HUES64 (cell line): ENCODE data around the gene F7.

Source experiments
- H3K27ac ChIP-seq: 2 replicates; pipeline ENCODE4 v1.7.0; 2013; ENCODE audit warnings: low read depth, low read length, inconsistent platforms
- H3K27me3 ChIP-seq: 2 replicates; pipeline ENCODE4 v1.6.1; 2013; ENCODE audit warnings: mild to moderate bottlenecking, low read length; ENCODE audit not compliant: insufficient read depth
- H3K36me3 ChIP-seq: 2 replicates; pipeline ENCODE4 v1.6.1; 2013; ENCODE audit warnings: mild to moderate bottlenecking, low read length; ENCODE audit not compliant: insufficient read depth
- H3K4me1 ChIP-seq: 2 replicates; pipeline ENCODE4 v1.6.1; 2013; ENCODE audit warnings: mild to moderate bottlenecking, low read length, moderate library complexity; ENCODE audit not compliant: insufficient read depth
- H3K4me3 ChIP-seq: 2 replicates; pipeline ENCODE4 v1.5.1; 2013; ENCODE audit warnings: mild to moderate bottlenecking, low read length, moderate library complexity
- H3K9ac ChIP-seq: 2 replicates; pipeline ENCODE4 v1.6.1; 2013; ENCODE audit warnings: mild to moderate bottlenecking, low read depth, low read length
- H3K9me3 ChIP-seq: 2 replicates; pipeline ENCODE4 v1.6.1; 2013; ENCODE audit warnings: low read depth, low read length; ENCODE audit not compliant: insufficient read depth
- WGBS: fragments of 150-250, 120-280 bp; methylation state at CpG from one replicate; pipeline ENCODE4 v1.1.7; 2013; ENCODE audit warnings: missing lambda C conversion rate; 5-methylcytosine and 5-hydroxymethylcytosine counted together

The F7 gene

GRCh38 chr13:113116206-113116800, 10.7 kb downstream of the F7 start:
- peaks cover 10% of the 10 kb centered on the region for H3K27me3 ChIP-seq
- WGBS: 92% methylated on average over 10 of the region's 10 CpGs
- H3K36me3 ChIP-seq: no peaks in the 10 kb centered on the region
- no peak overlapping the region for H3K27ac ChIP-seq
- H3K4me1 ChIP-seq: no peaks in the 10 kb centered on the region
- H3K4me3 ChIP-seq: no peak overlapping the region
- no peaks in the 10 kb centered on the region for H3K9me3 ChIP-seq
- H3K9ac ChIP-seq: no peak overlapping the region

- Histone ChIP-seq H3K36me3 (no peaks in the 10 kb centered on the region), H3K9me3 (no peaks in the 10 kb centered on the region), H3K27me3 (peaks cover 7% of the 10 kb centered on the region), H3K27ac (no peak overlapping the region), H3K4me3 (no peak overlapping the region), H3K4me1 (no peaks in the 10 kb centered on the region), H3K9ac (no peak overlapping the region)
- 92% methylated on average over 10 of the region's 10 CpGs for WGBS
These were observed 11.3 kb downstream of the F7 start for GRCh38 chr13:113116871-113117271.

- Histone ChIP-seq H3K9ac (no peak overlapping the region), H3K4me1 (no peaks in the 10 kb centered on the region), H3K4me3 (no peak overlapping the region), H3K36me3 (no peaks in the 10 kb centered on the region), H3K27me3 (peaks cover 5% of the 10 kb centered on the region; the same call in 1 of the 2 replicates), H3K9me3 (no peaks in the 10 kb centered on the region), H3K27ac (no peak overlapping the region)
- WGBS: 92% methylated on average over 26 of the region's 26 CpGs
These were observed 11.8 kb downstream of the F7 start for GRCh38 chr13:113117335-113117872.

GRCh38 chr13:113117911-113118260, 12.3 kb downstream of the F7 start:
- H3K27me3 ChIP-seq: peaks cover 4% of the 10 kb centered on the region; the same call in 1 of the 2 replicates
- H3K4me3 ChIP-seq: no peak overlapping the region
- H3K9ac ChIP-seq: no peak overlapping the region
- 92% methylated on average over 9 of the region's 9 CpGs for WGBS
- no peaks in the 10 kb centered on the region for H3K36me3 ChIP-seq
- no peak overlapping the region for H3K27ac ChIP-seq
- H3K9me3 ChIP-seq: no peaks in the 10 kb centered on the region
- 0 out of 2 replicates have a peak, but pooled peaks cover 3% of the 10 kb centered on the region for H3K4me1 ChIP-seq

GRCh38 chr13:113118261-113119021, 12.8 kb downstream of the F7 start:
- WGBS: 95% methylated on average over 42 of the region's 42 CpGs
- Histone ChIP-seq H3K27me3 (no peaks in the 10 kb centered on the region), H3K9me3 (no peaks in the 10 kb centered on the region), H3K4me1 (0 out of 2 replicates have a peak, but pooled peaks cover 6% of the 10 kb centered on the region), H3K36me3 (no peaks in the 10 kb centered on the region), H3K4me3 (no peak overlapping the region), H3K9ac (no peak overlapping the region), H3K27ac (no peak overlapping the region)

- no peaks in the 10 kb centered on the region for H3K9me3 ChIP-seq
These were observed 13.7 kb downstream of the F7 start for GRCh38 chr13:113119166-113119821.

GRCh38 chr13:113119822-113120189, 14.2 kb downstream of the F7 start:
- Histone ChIP-seq H3K4me3 (no peak overlapping the region), H3K9ac (no peak overlapping the region), H3K4me1 (0 out of 2 replicates have a peak, but pooled peaks cover 6% of the 10 kb centered on the region), H3K36me3 (no peaks in the 10 kb centered on the region), H3K9me3 (no peaks in the 10 kb centered on the region), H3K27me3 (no peaks in the 10 kb centered on the region), H3K27ac (no peak overlapping the region)
- 89% methylated on average over 7 of the region's 7 CpGs for WGBS

More at GRCh38 chr13:113119166-113119821, 13.7 kb downstream of the F7 start:
- no peak overlapping the region for H3K27ac ChIP-seq
- H3K9ac ChIP-seq: no peak overlapping the region
- no peak overlapping the region for H3K4me3 ChIP-seq
- no peaks in the 10 kb centered on the region for H3K36me3 ChIP-seq
- 0 out of 2 replicates have a peak, but pooled peaks cover 6% of the 10 kb centered on the region for H3K4me1 ChIP-seq
- 93% methylated on average over 16 of the region's 16 CpGs for WGBS
- no peaks in the 10 kb centered on the region for H3K27me3 ChIP-seq

GRCh38 chr13:113120300-113121182, 14.9 kb downstream of the F7 start:
- H3K27me3 ChIP-seq: no peaks in the 10 kb centered on the region
- no peak overlapping the region for H3K4me3 ChIP-seq
- WGBS: 94% methylated on average over 19 of the region's 19 CpGs
- H3K36me3 ChIP-seq: no peaks in the 10 kb centered on the region
- no peaks in the 10 kb centered on the region for H3K9me3 ChIP-seq
- no peak overlapping the region for H3K9ac ChIP-seq
- H3K4me1 ChIP-seq: 0 out of 2 replicates have a peak, but pooled peaks cover 6% of the 10 kb centered on the region
- no peak overlapping the region for H3K27ac ChIP-seq

- Histone ChIP-seq H3K27ac (no peak overlapping the region), H3K4me1 (0 out of 2 replicates have a peak, but pooled peaks cover 6% of the 10 kb centered on the region), H3K36me3 (no peaks in the 10 kb centered on the region), H3K9ac (no peak overlapping the region), H3K27me3 (no peaks in the 10 kb centered on the region), H3K9me3 (no peaks in the 10 kb centered on the region), H3K4me3 (no peak overlapping the region)
- WGBS: 95% methylated on average over 24 of the region's 24 CpGs
These were observed 15.8 kb downstream of the F7 start for GRCh38 chr13:113121183-113121927.

- Histone ChIP-seq H3K9ac (no peak overlapping the region), H3K4me1 (0 out of 2 replicates have a peak, but pooled peaks cover 6% of the 10 kb centered on the region), H3K27me3 (no peaks in the 10 kb centered on the region), H3K4me3 (no peak overlapping the region), H3K9me3 (no peaks in the 10 kb centered on the region), H3K36me3 (no peaks in the 10 kb centered on the region), H3K27ac (no peak overlapping the region)
- 93% methylated on average over 16 of the region's 16 CpGs for WGBS
These were observed 16.4 kb downstream of the F7 start for GRCh38 chr13:113121928-113122471.
